Suprapubic skin (tissue), 3 donors: Measurements from ENCODE around the gene YOD1.

Experiments used
- EP300 ChIP-seq: sonication (generic); formaldehyde crosslinking; IDR thresholded peaks from one replicate; pipeline ENCODE4 v1.6.1; 2017; ENCODE audit warnings: antibody characterized with exemption
- POLR2A ChIP-seq, 2 donors: fragments of 450-650 bp; IDR thresholded peaks; one replicate each; pipeline ENCODE4 v1.6.1; 2017; ENCODE audit warnings: antibody characterized with exemption in 2 of 2, mild to moderate bottlenecking in 2 of 2, moderate library complexity in 2 of 2
- TF ChIP-seq, protein P1 (sequence below), 2 donors: fragments of 200-600 bp in 1 of 2; fragments of 450-650 bp in 1 of 2; sonication (generic) in 1 of 2; IDR thresholded peaks; one replicate each; pipeline ENCODE4 v1.5.1; 2016 to 2019; ENCODE audit warnings: antibody characterized with exemption in 2 of 2, mild to moderate bottlenecking in 1 of 2, moderate library complexity in 1 of 2

DNA sequence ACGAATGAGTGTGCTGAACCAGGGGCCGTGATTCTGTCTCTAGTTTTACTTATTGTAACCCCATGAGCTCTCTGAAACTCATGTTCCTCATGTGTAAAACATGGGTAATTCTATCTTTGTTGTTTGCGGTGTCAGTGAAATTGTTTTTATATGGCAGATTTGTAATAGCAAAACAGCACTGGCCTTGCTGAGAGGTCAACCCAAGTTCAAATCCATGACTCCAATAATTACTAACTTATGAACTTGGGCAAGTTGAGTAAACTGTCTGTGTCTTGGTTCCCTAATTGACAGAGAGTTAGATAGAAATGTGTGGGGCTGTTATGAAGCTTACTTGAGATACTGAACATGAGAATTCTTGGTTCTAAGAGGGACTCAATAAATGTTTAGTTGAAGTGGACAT lies 36.3 kb downstream of the YOD1 start:
- TF ChIP-seq POLR2A (IDR thresholded peaks at IDR 0.05) (no peak), EP300 (no peak)
- TF ChIP-seq, protein P1, sequence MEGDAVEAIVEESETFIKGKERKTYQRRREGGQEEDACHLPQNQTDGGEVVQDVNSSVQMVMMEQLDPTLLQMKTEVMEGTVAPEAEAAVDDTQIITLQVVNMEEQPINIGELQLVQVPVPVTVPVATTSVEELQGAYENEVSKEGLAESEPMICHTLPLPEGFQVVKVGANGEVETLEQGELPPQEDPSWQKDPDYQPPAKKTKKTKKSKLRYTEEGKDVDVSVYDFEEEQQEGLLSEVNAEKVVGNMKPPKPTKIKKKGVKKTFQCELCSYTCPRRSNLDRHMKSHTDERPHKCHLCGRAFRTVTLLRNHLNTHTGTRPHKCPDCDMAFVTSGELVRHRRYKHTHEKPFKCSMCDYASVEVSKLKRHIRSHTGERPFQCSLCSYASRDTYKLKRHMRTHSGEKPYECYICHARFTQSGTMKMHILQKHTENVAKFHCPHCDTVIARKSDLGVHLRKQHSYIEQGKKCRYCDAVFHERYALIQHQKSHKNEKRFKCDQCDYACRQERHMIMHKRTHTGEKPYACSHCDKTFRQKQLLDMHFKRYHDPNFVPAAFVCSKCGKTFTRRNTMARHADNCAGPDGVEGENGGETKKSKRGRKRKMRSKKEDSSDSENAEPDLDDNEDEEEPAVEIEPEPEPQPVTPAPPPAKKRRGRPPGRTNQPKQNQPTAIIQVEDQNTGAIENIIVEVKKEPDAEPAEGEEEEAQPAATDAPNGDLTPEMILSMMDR (IDR thresholded peaks at IDR 0.05), result no peak
